ENCODE results near the gene SCRT2.
"Not testable (repeated sequence)": the region's sequence is repeated elsewhere in the genome, so short reads cannot be mapped to it uniquely, and the experiment has no call there.

The SCRT2 gene

DNA sequence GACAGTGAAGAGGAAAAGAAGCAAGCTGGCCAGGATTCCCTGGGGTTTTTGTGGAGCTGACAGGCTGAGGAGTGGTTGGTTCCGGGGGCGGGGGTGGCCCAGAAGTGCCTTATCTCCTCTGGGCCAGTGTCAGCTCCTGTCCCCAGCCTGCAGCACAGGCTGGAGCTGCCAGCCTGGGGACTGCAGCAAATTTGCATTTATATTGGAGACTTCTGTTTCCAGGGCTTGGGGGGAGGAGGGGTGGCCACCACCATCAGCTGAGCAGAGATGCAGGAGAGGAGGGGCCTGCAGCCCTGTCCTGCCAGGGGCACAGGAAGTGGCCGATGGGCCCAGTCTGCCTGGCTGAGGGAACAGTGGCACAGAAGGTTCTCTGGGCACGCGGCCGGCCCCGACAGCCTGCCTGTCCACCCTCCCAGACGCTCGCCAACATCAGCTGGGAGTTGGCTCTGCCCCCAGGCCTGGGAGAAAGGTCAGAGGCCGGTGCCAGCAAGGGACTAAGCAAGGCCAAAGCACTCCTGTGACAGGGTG, 24.3 kb upstream of the SCRT2 start:
- no peak for DNase-seq

GRCh38 chr20:699342-699741, 23.7 kb upstream of the SCRT2 start:
- DNase-seq = no peak

GRCh38 chr20:698276-698675, 22.7 kb upstream of the SCRT2 start:
- no peak for DNase-seq

DNA sequence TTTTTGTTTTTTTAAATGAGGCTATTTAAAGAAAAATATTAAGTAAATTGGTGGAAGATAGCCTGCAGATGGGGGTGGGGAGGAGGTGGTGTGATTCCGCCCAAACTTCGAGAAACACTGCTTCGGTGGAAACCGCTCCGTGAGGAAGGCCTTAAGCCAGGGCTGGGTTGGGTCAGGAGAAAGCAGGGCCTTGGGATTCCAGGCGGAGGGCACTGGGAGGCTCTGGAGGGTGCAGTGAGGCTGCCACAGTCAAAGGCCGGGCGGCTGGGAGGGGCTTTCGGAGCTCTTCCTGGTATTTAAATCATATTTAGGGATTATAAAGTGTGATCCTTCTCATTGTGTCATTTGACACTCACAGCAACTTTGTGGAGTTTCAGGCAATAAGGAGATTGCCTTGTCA, 22.2 kb upstream of the SCRT2 start:
- DNase-seq = no peak

- no peak for DNase-seq
These were observed 19.7 kb upstream of the SCRT2 start for GRCh38 chr20:695165-695866.

GRCh38 chr20:694496-694895, 18.9 kb upstream of the SCRT2 start:
- DNase-seq = no peak

DNA sequence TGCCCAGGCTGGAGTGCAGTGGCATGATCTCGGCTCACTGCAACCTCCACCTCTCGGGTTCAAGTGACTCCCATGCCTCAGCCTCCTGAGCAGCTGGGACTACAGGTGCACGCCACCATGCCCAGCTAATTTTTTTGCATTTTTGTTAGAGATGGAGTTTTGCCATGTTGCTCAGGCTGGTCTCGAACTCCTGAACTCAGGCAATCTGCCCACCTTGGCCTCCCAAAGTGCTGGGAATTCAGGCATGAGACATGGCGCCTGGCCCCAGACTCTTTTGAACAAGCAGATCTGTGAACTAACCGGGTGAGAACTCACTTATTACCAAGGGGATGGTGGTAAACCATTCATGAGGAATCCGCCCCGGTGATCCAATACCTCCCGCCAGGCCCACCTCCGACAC, 18.2 kb upstream of the SCRT2 start:
- DNase-seq = not testable (repeated sequence)

GRCh38 chr20:692044-692443, 16.4 kb upstream of the SCRT2 start:
- DNase-seq = no peak

DNA sequence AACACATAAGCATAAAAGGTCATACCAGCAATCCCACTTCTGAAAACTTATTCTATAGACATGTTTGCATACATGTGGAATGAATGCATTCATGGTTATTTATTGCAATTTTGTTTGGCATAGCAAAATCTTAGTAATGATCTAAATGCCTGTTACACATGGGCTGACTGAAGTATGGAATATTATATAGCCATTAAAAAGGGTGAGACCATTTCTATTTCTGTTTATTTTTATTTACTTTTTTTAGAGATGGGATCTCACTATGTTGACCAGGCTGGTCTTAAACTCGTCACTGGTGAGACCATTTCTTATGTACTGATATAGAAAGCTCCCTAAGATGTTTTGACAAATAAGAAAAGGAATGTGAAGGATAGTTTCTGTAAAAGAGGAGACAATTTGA, 14.3 kb upstream of the SCRT2 start:
- DNase-seq = no peak

DNA sequence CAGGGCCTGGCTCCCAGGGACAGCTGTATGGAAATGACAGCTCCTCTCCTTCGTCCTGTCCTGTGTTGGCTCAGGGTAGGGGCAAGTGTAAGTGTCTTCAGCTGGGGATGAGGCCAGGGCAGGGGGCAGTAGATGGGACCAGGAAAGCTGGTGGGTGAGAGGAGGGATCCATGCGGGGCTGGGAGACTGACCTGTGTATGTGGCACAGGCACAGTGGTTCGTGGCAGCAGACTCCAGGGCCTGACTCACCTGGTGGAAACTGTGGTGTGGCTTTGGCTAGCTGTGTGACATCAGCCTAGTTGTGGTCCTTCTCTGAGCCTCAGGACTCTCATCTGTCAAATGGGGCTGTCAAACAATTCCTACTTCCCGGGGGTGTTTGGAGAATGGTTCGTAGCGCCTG, 13.7 kb upstream of the SCRT2 start:
- no peak for DNase-seq

- DNase-seq = no peak
These were observed 13.2 kb upstream of the SCRT2 start for GRCh38 chr20:688809-689212.

DNA sequence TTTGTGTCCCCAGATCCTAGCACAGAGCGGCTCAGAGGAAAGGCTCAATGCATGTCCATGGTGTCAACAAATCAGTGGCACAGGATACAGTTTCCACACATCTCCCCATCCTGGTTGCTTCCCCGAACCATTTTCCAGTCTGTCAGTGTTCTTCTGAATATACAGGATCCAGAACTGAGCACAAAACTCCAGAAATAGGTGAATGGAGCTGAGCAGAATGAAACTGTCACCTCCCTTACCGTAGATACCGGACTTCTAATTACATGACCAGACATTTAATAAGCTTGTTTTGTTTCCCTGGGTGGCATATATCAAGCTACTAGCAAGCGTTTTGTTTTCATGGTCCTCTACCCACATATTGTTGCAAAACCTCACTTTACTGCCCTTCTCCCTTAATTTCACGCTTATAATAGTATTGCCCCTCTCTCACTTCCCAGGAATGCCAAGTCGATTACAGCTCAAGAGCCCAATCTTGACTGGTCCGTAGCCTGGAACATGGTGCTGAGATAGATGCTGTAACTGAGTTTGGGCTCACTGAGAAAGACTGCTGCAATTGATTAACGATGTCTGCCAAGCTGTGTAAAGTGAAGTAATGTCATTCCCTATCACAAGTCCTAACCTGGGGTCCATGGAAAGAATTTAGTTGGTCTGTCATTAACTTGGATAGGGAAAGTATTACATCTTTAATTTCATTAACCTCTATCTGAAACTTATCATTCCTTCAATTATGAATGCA, 12.0 kb upstream of the SCRT2 start:
- no peak for DNase-seq

- DNase-seq = no peak
These were observed 9.2 kb upstream of the SCRT2 start for GRCh38 chr20:684676-685319.

DNA sequence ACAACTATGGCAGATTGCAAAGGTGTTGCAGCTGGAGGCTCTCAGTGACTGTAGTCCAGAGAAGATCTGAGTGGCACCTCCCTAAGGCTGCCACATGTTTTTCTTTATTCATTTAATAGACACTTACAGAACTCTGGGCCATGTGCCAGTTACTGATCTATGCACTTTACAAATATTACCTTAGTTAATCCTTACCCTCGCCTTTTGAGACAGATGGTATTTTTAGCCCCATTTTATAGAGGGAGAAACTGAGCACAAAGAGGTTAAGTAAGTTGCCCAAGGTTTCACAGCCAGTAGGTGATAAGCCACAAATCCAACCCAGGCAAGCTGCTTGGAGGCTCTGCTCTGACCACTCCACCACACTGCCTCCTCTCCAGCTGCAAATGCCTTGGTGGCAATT, 6.5 kb upstream of the SCRT2 start:
- DNase-seq = no peak

DNA sequence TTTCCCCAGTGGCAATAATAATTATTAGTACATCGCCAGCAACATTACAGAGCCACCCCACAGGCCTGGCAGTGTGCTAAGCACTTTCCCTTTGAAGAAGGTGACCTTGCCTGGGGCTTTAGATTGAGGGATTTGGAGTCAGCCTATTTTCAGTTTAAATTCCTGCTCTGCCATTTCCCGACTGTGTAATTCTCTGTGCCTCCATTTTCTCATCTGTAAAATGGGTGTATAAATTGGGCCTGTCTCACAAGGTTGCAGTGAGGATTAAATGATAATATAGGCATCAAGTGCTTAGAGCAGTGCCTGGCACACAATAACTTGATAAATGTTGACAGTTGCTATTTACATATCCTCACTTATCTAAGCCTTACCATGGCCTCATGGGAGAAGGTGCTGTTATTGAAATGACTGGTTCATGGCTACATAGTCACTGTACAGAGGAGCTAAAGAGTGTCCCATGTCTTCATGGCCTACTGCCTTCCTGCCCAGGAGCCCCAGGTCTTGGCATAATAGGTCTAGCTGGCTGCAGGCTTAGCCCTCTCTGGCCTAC, 5.1 kb upstream of the SCRT2 start:
- no peak for DNase-seq

- no peak for DNase-seq
These were observed 2.4 kb upstream of the SCRT2 start for GRCh38 chr20:677957-678356.

GRCh38 chr20:676967-677366, 1.4 kb upstream of the SCRT2 start:
- no peak for DNase-seq

DNA sequence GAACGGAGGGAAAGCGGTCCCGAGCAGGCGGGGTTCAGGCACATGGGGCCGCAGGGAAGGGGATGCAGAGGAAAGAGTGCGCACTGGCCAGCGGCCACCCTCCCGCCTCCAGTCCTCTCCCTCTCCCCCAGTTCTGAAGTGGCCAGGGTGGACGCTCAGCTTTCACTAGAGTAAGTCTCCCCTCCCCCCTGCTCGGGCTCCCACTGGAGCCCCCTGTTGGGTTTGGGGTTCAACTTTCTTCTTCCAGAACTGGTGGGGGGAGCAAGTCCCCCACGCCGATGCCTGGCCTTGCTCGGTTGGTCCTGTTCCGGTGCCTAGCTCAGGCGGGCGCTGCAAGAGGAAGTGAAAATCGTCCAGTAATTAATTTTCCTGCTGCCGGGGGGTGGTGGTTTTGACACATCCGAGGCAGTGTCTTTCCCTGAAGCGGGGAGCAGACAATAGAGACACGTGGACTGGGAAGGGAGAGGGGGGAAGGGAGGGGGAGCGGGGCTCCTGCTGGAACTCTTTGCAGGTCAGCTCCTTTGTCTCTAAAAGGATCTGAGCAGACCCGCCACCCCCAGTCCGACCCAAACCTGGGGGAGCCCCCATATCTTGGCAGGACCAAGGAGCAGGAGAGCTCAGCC, 824 bp upstream of the SCRT2 start:
- DNase-seq = no peak

DNA sequence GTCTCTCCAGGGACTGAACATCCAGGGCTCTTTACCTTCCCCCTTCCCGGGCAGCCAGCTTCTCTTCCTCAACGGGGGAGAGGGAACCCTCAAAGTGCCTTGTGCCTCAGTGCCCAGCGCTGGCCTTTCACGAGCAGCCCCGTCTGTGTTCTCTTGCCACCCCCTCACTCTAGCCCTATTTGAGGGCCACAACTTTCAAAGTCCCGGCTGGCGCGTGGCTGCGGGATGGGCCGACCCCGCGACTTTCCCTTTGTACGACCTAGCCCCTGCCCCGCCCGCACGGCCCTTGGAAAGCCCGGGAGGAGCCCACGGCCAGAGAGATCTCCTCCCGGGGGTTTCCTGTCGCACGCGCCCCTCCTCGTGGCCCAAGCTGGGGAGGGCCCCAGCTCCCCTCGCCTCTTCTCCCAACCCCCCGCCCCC, 559 bp downstream of the SCRT2 start:
- DNase-seq = no peak

DNA sequence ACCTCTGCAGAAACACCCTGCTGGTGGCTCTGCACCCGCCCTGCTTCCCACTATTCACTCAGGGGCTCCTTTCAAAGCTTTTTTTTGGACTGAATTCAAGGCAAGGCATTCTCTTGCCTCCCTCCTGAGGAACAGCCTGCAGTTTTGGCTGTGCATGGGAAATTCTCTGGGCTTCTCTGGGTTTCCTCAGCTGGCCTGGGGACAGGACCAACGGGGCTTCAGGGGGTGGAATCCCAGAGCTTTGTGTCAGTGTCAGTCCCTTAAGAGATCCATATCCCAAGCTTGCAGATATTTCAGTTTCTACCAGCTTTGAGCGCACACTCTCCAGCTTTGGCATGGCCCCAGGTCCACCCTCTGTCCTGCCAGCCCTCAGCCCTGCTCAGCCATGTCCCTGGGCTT, 2.0 kb downstream of the SCRT2 start:
- no peak for DNase-seq

GRCh38 chr20:672963-673602, 2.5 kb downstream of the SCRT2 start:
- no peak for DNase-seq

GRCh38 chr20:671252-672030, 4.2 kb downstream of the SCRT2 start:
- no peak for DNase-seq
